ENCODE data around the gene WWP2. TPM values are rescaled to one million over a fixed set of nuclear protein-coding genes. Genes with fewer than 3 reads are reported as not detected.
"Not testable (repeated sequence)": the region's sequence is repeated elsewhere in the genome, so short reads cannot be mapped to it uniquely, and the experiment has no call there.

WWP2 gene
- total RNA-seq, 1 donor from 2014 or later = 40.7 TPM

DNA sequence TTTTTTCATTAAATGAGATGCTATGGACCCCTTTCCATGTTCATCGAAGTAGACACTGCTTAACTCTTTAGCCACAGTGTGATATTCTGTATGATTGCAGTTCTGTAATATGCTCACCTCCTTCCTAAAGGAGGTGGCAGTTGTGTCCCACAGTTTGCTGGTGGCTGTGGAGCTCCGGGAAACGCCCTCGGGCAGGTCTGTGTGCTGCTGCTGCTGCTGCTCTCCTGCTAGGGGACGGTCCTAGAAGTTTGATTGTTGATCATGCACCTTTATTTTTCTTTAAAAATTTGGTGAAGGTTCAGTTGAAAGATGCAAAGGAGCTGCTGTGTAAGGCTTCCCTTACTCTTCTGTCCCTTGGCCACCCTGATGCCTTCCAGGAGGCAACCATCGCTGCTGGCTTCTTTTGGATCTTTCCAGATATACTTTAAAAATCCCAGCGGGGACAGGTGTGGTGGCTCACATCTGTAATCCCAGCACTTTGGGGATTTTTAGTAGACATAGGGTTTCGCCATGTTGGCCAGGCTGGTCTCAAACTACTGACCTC is 180.6 kb downstream of the WWP2 start:
- TF ChIP-seq, protein P1, sequence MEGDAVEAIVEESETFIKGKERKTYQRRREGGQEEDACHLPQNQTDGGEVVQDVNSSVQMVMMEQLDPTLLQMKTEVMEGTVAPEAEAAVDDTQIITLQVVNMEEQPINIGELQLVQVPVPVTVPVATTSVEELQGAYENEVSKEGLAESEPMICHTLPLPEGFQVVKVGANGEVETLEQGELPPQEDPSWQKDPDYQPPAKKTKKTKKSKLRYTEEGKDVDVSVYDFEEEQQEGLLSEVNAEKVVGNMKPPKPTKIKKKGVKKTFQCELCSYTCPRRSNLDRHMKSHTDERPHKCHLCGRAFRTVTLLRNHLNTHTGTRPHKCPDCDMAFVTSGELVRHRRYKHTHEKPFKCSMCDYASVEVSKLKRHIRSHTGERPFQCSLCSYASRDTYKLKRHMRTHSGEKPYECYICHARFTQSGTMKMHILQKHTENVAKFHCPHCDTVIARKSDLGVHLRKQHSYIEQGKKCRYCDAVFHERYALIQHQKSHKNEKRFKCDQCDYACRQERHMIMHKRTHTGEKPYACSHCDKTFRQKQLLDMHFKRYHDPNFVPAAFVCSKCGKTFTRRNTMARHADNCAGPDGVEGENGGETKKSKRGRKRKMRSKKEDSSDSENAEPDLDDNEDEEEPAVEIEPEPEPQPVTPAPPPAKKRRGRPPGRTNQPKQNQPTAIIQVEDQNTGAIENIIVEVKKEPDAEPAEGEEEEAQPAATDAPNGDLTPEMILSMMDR (IDR thresholded peaks at IDR 0.05; ENCODE audit: insufficient read depth, low read length, poor library complexity, severe bottlenecking) = no peak
- DNase-seq (ENCODE audit: low read depth) = no peak
- H3K4me3 ChIP-seq (ENCODE audit: low read depth, low read length) = no peak overlapping the region
- H3K36me3 ChIP-seq (ENCODE audit: control insufficient read depth, insufficient read depth, low read length) = no peaks in the 10 kb centered on the region
- H3K27me3 ChIP-seq (ENCODE audit: control insufficient read depth, insufficient read depth, low read length) = no peaks in the 10 kb centered on the region

DNA sequence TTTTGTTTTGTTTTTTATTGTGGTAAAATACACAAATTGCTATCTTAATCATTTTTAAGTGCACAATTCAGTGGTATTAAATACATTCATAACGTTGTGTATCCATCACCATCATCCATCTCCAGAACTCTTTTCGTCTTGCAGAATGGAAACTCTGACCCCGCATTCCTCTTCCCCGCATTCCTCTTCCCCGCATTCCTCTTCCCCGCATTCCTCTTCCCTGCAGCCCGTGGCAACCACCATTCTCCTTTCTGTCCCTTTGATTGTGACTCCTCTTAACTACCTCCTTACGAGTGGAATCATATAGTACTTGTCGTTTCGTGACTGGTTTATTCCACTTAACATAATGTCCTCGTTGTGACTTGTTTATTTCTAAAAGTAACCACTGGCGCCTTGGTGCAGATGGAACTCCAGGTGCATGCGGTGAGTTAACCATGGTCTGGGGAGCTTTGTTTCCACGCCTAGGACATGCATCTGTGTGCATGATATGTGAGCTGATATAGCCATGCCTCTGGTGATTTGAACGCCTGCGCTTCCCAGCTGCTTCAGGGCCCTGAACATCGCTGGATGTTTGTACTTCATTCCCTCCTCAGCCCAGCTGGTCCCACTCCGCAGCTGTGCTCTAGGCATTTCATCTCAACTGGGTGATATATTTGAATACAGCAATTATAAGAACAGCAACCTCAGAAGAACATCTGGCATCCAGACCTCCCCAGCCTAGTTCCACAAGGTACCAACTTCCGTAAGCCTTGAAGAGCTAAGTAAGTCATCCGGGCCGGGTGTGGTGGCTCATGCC is 181.3 kb downstream of the WWP2 start:
- H3K36me3 ChIP-seq (ENCODE audit: control insufficient read depth, insufficient read depth, low read length); DNase-seq (ENCODE audit: low read depth); H3K4me3 ChIP-seq (ENCODE audit: low read depth, low read length); H3K27me3 ChIP-seq (ENCODE audit: control insufficient read depth, insufficient read depth, low read length): not testable (repeated sequence)

DNA sequence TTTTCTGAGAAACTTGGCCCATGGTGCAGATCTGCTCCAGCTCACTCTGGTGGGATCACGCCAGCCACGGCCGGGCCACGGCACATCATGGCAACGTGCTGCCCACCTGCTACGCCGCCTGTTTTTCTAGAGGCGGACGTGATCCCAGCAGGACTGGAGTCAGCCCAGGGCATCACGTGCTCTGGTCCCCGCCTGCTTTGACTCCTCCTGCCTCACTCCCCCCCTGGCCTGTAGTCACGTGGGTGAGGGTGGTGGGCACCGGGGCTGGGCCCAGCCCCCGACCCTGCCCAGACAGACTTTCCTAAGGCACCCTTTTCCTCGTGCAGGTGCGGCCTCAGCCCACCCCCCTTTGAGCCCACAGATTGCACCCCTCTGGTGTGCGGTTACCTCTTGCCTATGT is 188.3 kb downstream of the WWP2 start:
- DNase-seq (ENCODE audit: low read depth); H3K36me3 ChIP-seq (ENCODE audit: control insufficient read depth, insufficient read depth, low read length); H3K27me3 ChIP-seq (ENCODE audit: control insufficient read depth, insufficient read depth, low read length); H3K4me3 ChIP-seq (ENCODE audit: low read depth, low read length): not testable (repeated sequence)

DNA sequence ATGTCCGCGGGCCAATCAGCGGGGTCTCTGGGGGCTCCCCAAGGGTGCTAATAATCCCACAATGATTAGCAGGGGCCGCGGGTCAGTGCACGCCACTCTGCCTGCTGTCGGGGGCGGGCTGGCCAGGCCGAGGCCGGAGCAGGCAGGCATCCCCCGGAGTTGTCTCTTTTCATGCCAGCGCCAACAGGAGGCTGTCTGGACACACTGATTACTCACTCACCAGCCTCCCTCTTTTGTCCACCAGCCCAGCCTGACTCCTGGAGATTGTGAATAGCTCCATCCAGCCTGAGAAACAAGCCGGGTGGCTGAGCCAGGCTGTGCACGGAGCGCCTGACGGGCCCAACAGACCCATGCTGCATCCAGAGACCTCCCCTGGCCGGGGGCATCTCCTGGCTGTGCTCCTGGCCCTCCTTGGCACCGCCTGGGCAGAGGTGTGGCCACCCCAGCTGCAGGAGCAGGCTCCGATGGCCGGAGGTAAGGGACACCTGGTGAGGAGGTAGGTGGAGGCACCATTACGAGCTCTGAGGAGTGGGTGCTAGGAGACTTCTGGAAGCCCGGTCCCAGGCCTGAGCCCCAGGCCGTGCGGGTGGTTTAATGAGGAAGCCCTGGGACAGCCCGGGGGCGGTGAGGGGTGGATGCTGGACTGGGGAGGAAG is 189.0 kb downstream of the WWP2 start, which contains the start of gene CLEC18A:
Gene CLEC18A, plus strand, starts transcription at position 318 of the 655 bp plus-strand sequence. Its CDS starts 33 bp downstream, at position 351.
- not testable (repeated sequence) for DNase-seq (ENCODE audit: low read depth); H3K27me3 ChIP-seq (ENCODE audit: control insufficient read depth, insufficient read depth, low read length); H3K36me3 ChIP-seq (ENCODE audit: control insufficient read depth, insufficient read depth, low read length); H3K4me3 ChIP-seq (ENCODE audit: low read depth, low read length)

DNA sequence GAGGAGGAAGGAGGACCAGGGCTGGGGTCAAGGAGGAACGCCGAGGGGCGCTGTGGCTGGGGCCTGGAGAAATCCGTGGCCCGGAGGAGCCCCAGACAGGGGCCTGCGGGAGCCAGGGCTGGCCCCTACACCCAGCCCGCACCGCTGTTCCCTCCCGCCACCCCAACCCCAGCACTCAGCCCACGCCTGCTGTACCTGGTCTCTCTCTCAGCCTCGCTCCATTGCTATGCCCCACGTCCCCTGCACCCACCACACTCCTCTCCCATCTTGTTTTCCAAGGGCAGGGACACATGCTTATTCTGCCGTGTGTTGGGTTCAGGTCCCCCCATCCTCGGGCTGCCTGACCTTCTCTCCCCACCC is 189.5 kb downstream of the WWP2 start:
- not testable (repeated sequence) for H3K4me3 ChIP-seq (ENCODE audit: low read depth, low read length); H3K27me3 ChIP-seq (ENCODE audit: control insufficient read depth, insufficient read depth, low read length); H3K36me3 ChIP-seq (ENCODE audit: control insufficient read depth, insufficient read depth, low read length); DNase-seq (ENCODE audit: low read depth)

DNA sequence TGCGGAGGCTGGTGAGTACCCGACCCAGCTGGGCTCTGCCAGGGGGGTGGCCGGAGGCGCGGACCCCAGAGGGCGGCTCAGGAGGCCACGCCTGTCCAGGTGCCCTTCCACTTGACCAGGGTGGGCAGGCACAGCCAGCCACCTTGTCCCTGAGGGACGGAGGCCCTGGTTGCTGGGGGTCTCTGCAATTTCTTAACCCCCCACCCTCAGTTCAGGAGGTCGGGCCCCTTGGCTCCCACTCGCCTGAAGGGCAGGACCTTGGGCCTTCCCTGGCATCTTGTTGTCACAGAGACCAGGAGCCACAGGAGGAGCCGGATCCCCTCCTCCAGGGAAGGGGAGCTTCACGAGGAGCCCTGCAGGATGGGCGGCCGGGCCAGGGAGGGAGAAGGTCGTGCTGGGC is 190.0 kb downstream of the WWP2 start:
- H3K4me3 ChIP-seq (ENCODE audit: low read depth, low read length); H3K27me3 ChIP-seq (ENCODE audit: control insufficient read depth, insufficient read depth, low read length); DNase-seq (ENCODE audit: low read depth); H3K36me3 ChIP-seq (ENCODE audit: control insufficient read depth, insufficient read depth, low read length): not testable (repeated sequence)

DNA sequence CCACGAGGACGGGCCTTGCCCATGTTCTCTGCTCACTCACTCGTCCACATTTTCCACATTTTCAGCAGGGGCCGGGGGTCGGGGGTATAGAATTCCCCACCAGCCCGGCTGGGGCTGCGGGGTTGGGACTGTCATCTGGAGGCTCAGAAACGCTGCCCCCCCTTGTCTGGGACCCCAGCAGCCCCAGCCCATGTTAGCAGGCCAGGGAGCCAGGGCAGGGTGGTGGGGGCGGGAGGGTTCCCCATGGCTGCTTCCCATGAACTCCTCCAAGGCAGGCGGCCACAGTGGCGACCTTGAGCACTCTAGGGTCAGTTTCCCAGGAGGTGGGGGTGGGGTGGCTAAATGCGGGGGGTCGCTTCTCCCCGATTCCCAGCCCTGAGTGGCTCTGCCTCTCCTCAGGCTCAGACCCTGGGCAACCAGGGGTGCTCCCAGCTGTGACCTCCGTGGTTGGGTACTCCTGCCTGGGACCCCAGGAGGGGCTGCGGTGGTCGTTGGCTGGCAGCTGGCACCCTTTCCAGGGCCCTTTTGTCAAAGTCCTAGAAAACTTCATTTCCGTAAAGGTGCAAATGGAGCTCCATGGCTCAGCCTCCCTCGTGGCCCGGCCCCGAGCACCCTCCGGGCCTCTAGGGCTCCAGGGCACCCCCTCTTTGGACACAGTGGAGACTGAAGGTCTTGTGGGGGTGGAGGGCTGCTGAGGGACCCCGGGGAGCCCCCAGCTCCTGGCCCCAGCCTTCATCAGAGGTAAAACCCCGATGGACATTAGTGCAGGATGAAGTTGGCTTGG is 190.6 kb downstream of the WWP2 start:
- H3K36me3 ChIP-seq (ENCODE audit: control insufficient read depth, insufficient read depth, low read length); H3K27me3 ChIP-seq (ENCODE audit: control insufficient read depth, insufficient read depth, low read length); DNase-seq (ENCODE audit: low read depth); H3K4me3 ChIP-seq (ENCODE audit: low read depth, low read length): not testable (repeated sequence)

DNA sequence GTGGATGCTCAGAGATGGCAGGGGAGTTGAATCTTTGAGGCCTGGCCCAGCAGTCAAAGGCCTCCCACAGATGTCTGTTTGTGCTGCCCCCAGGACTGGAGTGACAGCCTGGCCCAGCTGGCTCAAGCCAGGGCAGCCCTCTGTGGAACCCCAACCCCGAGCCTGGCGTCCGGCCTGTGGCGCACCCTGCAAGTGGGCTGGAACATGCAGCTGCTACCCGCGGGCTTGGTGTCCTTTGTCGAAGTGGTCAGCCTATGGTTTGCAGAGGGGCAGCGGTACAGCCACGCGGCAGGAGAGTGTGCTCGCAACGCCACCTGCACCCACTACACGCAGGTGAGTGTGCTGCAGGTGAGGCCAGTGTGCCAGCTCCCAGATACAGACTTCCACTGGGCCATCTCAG is 192.1 kb downstream of the WWP2 start:
- not testable (repeated sequence) for DNase-seq (ENCODE audit: low read depth); H3K27me3 ChIP-seq (ENCODE audit: control insufficient read depth, insufficient read depth, low read length); H3K4me3 ChIP-seq (ENCODE audit: low read depth, low read length); H3K36me3 ChIP-seq (ENCODE audit: control insufficient read depth, insufficient read depth, low read length)

DNA sequence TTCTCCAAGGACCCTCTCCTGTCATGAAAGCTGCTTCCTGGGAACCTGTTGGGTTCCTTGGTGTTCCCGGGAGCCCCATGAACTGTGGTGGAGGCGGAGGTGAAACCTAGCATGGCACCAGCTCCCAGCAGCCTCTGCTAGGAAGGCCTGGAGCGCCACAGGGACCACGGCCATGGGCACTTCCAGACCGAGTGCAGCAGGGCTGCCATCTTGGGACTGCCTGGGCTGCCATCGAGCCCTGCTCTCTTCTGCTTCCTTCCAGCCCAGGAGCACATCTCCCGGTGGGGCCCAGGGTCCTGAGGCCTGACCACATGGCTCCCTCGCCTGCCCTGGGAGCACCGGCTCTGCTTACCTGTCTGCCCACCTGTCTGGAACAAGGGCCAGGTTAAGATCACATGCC is 201.2 kb downstream of the WWP2 start:
- not testable (repeated sequence) for H3K36me3 ChIP-seq (ENCODE audit: control insufficient read depth, insufficient read depth, low read length); H3K27me3 ChIP-seq (ENCODE audit: control insufficient read depth, insufficient read depth, low read length); DNase-seq (ENCODE audit: low read depth); H3K4me3 ChIP-seq (ENCODE audit: low read depth, low read length)

DNA sequence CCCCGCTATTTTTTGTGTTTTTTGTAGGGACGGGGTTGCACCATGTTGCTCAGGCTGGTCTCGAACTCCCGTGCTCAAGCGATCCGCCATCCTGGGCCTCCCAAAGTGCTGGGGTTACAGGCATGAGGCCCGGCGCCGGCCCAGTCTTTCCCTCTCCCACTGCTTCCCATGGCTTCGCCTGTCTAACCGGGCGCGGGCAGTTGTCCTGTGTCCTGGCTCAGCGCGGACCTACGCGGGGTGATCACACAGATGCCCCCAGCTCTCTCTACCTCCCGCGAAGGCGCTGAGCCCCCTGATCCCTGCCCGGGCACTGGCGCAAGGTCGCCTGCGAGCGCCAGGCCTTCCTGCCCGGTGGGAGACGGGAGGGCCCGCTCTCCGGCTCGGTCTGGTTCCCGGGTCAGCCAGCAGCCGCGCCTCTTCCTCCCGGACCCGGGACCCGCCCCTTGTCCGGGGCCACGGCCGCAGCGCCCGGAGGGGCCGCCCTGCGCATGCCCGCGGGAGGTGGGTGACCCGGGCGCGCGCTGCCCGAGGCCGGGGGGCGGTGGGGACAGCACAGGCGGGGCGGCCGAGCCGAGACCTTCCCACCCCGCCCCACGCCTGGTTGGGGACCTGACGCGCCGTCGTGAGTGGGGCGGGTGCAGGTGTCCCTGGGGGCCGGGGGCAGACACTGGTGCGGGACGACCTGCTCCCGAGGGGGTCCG is 203.0 kb downstream of the WWP2 start:
- not testable (repeated sequence) for DNase-seq (ENCODE audit: low read depth); H3K36me3 ChIP-seq (ENCODE audit: control insufficient read depth, insufficient read depth, low read length); H3K27me3 ChIP-seq (ENCODE audit: control insufficient read depth, insufficient read depth, low read length)
- H3K4me3 ChIP-seq (ENCODE audit: low read depth, low read length) = peak overlapping the region; percentile 31

DNA sequence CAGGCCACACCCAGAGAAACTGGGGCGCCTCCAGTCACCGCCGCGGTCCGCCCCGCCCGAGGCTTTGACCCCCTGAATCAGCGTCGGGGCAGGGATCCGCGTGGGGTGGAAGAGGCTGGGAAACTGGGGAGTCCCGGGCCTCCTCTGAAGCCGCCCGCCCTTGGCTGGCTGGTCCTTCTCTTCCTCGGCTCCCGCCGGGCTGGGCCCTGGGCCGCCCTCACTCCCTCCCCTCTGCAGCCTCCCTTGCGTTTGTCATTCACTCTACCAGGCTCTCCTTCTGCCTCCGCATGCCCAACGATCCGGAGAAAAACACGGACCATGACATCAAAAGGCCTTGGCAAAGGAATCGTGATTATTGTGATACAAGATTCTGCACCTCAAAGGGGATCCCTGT is 203.5 kb downstream of the WWP2 start:
- peak overlapping the region; percentile 31 for H3K4me3 ChIP-seq (ENCODE audit: low read depth, low read length)
- H3K27me3 ChIP-seq (ENCODE audit: control insufficient read depth, insufficient read depth, low read length); H3K36me3 ChIP-seq (ENCODE audit: control insufficient read depth, insufficient read depth, low read length); DNase-seq (ENCODE audit: low read depth): not testable (repeated sequence)

DNA sequence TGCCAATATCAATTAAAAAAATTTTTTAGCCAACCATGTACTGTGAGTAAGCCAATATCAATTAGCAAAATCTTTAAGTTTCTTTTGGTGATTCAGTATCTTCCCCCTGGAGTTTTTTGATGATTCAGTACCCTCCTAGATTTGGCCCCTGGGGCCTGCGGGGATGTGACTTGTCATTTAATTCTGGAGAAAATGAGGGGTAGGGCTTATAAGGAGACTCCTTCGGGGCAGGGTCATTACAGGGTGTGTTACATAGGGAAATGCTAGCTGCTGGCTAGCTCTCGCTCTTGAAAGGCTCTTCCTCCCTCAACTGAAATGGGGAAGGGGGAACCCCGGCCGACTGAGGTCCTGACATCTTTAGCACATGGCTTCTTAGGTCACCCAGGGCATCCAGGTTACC is 205.6 kb downstream of the WWP2 start:
- H3K36me3 ChIP-seq (ENCODE audit: control insufficient read depth, insufficient read depth, low read length); H3K4me3 ChIP-seq (ENCODE audit: low read depth, low read length); H3K27me3 ChIP-seq (ENCODE audit: control insufficient read depth, insufficient read depth, low read length); DNase-seq (ENCODE audit: low read depth): not testable (repeated sequence)

DNA sequence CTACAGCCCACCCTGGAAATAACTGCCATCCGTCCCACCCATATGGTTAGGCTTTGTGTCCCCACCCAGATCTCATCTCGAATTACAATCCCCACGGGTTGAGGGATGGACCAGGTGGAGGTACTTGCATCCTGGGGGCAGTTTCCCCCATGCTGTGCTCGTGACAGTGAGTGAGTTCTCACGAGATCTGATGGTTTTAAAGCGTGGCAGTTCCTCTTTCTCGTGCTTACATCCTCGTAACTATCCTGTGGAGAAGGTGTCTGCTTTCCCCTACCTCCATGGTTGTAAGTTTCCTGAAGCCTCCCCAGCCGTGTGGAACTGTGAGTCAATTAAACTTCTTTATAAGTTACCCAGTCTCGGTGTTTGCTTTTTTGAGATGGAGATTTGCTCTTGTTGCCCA is 206.0 kb downstream of the WWP2 start:
- not testable (repeated sequence) for H3K4me3 ChIP-seq (ENCODE audit: low read depth, low read length); H3K36me3 ChIP-seq (ENCODE audit: control insufficient read depth, insufficient read depth, low read length); H3K27me3 ChIP-seq (ENCODE audit: control insufficient read depth, insufficient read depth, low read length); DNase-seq (ENCODE audit: low read depth)

All from kidney epithelial cell (primary cell).